ENCODE data around the gene CLSTN3.

CLSTN3 gene

DNA sequence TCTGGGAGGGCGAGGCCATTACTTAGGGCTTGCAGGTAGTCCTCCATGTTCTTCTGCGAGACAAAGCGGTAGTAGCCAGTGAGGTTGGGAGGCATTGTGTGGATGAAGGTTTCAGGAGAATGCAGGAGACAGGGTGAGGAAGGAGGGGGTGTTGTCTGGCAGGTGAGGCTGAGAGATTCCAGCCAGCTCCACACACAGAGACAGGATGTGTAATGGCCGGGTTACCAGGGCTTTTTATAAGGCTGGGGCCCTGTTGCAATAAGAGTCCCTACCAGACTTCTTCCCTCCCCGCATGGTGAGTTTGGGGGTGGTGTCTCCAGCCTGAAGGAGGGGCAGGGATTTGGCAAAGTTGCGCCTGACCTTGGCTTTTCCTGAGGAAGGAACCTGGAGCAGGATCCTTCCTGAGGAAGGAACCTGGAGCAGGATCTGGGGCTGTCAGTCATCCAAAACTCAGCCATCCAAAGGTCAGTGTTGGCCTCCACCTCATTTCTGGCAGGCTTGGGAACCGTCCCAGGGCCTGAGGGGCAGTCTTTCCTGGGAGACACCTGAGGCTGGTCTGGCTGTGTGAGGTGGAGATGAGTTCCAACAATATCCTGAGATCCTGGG, 1.4 kb upstream of the CLSTN3 start, which contains the start of gene RBP5:
Gene RBP5 (minus strand): TSS at position 209 of the 606 bp plus-strand sequence. CDS start 114 bp downstream, at position 95.
- DNase-seq = no peak

DNA sequence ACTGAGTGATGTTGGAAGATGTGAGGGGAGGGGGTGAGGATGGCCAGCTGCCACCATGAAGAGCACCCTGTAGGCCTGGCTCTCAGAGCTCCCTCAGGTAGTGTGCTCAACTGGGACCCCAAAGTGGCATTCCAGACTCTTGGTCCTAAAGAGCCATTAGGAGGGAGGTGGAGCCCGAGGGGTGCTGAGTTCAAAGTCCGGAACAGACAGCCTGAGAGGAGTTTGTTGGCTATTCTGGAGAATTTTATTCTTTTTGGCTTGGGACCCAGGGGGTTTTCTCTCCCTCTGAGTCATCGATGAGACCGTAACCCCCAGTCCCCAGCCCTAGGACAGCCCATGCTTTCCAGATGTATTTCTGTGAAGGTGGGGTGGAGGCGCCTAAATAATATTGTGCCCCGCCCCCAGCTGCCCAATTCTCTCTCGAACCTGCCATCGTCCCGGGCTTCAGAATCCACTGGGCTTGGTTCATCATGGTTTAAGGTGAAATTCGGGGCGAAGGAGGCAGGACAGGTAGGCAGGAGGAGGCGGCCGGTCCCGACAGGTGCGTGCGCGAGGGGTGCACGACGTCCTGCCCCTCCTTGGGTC, 792 bp upstream of the CLSTN3 start:
- DNase-seq = no peak

DNA sequence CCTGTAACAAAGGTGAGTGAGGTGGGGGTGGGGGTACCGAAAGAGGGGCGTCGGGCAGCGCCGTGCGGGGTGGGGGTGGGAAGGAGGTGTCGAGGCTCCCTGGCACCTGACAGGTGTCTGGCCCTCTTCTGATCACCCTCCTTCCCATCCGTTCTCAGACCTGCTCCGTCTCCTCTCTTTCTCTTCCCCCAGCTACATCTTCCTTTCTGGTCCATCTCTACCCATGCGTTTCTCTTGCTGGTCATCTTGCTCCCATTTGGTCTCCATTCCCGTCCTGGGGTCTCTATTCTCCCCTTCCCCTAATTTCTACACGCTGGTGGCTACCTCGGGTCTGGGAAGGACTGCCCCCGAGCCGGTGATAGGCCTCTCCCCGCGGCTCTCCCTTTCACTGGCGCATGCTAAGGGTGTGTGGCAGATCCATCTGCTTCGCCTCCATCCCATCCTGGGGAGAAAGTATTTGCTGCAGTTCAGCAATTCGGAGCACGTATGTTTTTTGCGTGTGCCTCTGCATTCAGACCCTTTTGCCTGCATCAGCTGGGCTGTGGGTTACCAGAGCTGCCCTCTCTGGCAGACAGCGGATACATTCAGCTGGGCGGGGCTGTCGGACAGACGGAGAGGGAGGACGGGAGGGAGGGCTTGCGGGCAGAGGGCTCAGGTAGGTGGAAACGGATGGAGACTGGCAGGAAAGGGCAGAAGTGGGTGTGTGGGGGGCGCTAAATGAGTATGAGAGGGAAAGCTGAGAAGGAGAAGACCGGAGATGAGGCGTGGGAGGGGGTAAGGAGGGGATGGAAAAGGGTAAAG, 730 bp downstream of the CLSTN3 start:
- DNase-seq = peak; percentile 20

DNA sequence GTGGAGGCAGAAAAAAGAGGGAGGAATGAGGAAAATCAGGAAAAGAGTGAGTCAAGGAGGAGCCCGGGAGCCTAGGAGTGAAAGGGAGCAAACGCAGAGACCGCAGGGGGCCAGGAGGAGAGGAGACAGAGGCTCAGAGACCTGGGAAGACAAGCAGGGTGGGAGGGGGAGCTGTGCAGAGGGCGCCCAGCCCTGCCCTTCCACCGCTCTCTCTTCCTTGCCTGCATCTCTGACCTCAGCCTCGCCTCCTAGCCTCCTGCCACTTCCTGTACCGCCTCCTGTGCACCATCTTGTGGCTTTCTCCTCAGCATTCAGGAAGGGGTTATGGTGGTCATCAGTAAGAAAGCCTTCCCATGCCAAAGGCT, 1.3 kb downstream of the CLSTN3 start:
- DNase-seq = no peak

DNA sequence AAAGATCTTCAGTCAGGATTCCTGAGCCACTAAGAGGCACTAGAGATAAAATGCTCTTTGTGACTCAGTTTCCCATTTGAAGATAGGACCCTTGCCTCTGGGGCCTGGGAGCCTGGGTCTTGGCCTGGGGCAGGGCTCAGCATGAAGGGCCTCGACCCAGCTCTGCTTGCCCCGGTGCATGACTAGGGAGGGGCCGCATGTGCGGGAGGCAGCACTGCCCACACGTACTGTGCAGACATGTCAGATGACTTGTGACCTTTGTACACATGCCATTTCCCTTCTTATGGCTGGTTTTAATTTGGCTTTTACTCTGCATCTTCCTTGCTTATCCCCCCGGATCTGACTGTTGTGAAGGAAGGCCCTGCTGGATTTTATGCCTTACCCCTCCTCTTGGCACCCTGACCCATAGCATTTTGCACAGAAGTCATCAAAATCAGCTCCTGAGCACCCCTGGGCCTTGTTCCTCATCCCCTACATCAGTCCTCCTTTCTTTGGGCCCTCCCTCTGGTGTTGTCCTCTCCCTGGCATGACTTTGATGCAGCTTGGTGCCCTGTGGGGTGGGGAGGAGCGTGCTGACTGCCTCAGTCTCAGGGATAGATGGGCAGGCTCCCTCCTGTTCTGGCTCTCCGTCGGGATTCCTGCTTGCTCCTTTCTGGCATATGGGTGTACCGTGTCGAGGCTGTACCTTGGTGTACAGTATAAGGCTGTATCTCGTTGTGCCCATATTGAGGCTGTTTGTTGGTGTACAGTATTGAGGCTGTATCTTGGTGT, 4.4 kb downstream of the CLSTN3 start:
- DNase-seq = no peak

DNA sequence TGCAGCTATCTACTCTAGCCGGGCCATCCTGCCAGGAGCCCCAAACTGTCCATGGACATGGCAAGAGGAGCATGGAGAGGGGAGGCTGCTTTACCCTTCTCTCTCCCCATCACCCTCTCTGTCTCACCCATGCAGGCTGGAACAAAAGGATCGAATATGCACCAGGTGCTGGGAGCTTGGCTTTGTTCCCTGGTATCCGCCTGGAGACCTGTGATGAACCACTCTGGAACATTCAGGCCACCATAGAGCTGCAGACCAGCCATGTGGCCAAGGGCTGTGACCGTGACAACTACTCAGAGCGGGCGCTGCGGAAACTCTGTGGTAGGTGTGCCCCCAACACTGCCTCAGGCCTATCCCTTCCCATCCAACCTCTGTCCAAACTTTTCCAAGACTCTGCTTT, 5.9 kb downstream of the CLSTN3 start:
- no peak for DNase-seq

DNA sequence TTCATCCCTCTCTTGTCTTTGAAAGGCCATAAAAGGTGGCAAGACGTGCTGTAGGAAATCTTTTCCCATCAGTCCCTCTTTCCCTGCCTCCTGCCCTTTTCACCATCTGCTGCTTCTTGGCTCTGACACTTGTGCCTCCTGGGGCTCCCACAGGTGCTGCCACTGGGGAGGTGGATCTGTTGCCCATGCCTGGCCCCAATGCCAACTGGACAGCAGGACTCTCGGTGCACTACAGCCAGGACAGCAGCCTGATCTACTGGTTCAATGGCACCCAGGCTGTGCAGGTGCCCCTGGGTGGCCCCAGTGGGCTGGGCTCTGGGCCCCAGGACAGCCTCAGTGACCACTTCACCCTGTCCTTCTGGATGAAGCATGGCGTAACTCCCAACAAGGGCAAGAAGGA, 6.5 kb downstream of the CLSTN3 start:
- no peak for DNase-seq

DNA sequence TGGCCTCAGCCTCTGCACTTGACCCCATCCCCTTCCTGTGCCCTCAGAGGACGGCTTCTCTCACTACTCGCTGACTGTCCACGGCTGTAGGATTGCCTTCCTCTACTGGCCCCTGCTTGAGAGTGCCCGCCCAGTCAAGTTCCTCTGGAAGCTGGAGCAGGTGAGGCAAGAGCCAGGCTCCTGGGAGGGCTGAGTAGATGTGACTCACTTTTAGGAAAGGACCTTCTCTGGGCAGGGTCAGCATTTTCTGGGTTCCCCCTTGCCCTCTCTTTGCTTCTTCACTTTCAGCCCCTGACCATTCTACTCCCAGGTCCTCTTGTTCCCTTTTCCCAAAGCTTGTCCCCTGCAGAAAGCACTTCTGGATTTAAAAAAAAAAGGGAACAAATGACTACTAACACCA, 7.7 kb downstream of the CLSTN3 start:
- no peak for DNase-seq

DNA sequence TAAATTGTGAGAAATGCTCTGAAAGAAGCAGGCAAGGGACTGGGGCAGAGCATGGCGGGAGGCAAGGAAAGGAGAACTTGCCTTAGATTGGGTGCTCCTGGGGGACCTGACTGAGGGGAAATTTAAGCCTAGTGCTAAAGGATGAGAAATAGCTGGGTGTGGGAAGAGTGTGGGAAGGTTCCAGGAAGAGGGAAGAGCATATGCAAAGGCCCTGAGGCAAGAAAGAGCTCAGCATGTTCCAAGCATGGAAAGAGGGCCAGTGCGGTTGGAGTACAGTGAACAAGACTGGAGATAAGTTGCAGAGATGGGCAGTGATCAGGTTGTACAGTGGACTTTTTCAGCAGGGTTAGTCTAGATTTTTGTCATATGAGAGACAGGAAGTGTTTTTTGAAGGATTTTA, 9.0 kb downstream of the CLSTN3 start:
- DNase-seq = no peak

DNA sequence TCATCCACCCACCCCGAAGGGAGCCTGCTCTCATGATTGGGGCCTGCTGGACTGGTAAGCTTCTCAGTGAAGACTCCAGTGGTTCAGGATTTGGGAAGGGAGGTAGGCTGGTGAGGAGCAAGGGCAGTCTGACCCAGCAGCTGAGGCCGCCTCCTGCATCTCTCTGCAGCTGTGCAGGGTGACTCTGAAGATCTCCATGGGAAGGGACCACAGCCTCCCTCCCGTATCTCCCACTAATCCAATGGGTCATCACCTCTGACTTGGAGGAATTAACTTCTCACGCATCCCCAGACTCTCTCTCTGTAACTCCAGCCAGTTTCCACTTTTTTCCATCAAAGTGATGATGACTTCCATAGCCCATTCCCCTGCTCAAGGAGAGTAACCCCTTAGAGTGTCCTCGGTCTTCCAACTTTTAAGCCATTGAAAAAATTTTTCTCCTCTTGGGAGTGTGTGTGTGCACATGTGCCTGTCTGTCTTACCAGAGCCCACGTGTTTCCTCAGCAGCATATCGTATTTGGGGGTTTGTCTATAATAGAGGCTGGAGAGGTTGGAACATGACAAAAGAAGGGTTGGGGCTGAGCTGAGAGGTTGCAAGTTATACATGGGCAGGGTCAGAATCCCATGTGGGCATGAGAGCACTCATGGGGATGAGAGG, 11.3 kb downstream of the CLSTN3 start:
- DNase-seq = no peak

DNA sequence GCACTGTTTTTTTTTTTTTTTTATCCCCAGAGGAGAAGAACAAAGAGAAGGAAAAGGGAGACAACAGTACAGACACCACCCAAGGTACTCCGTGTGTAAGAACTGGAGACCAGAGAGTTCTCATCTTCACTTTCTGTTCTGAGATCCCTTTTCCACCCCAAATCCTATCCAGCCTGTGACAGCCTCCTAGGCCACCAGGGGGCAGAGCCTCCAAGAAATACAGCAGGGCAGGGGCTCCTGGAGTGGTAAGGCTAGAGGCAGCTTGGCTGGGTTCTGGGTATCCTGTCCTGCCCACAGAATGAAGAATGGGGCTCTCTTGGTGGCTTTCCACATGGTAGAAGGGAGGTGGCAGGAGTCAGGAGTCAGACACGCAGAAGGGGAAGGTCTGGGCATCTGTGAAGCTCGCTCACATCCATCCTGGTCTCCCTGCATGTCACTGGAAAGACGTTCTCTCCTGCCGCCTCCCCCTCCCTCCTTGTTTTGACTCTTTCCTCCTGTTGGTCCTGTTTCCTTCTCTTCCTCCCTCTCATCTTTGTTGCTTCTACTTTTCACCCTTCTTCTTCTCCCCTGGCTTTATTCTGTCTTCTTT, 12.0 kb downstream of the CLSTN3 start:
- peak; percentile 5 for DNase-seq

DNA sequence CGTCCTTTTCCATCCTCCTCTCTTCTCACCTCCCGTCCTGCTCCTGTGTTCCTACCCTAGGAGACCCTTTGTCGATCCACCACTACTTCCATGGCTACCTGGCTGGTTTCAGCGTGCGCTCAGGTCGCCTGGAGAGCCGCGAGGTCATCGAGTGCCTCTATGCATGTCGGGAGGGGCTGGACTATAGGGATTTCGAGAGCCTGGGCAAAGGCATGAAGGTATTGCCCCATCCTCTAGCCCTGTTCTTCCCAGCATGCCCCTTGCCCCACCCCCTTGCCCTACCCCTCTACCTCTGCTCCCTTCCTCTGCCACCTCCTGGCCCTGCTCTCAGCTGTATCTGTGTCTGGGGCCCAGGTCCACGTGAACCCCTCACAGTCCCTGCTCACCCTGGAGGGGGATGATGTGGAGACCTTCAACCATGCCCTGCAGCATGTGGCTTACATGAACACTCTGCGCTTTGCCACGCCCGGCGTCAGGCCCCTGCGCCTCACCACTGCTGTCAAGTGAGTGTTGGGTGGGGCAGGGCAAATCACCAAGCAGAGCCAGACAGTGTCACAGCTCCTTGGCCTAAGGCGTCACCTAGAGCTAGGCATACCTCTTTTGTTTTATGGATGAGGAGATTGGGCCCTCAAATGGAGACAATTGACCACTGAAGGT, 12.8 kb downstream of the CLSTN3 start:
- no peak for DNase-seq

DNA sequence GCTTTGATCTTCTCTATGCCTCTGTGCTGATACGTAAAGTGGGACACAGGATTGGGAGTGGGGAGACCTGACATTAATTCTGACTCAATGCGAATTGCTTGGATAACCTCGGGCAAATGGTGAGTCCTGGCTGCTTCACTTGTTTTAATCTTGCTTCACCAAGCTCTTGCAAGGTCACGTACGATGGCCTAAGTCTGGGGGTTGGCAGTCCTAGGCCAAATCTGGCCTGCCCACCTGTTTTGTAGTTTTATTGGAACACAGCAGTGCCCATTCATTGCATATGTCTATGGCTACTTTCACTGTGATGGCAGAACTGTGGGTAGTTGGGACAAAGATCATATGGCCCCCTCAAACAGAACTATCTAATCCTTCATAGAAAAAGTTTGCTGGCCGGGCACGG, 13.4 kb downstream of the CLSTN3 start:
- no peak for DNase-seq

DNA sequence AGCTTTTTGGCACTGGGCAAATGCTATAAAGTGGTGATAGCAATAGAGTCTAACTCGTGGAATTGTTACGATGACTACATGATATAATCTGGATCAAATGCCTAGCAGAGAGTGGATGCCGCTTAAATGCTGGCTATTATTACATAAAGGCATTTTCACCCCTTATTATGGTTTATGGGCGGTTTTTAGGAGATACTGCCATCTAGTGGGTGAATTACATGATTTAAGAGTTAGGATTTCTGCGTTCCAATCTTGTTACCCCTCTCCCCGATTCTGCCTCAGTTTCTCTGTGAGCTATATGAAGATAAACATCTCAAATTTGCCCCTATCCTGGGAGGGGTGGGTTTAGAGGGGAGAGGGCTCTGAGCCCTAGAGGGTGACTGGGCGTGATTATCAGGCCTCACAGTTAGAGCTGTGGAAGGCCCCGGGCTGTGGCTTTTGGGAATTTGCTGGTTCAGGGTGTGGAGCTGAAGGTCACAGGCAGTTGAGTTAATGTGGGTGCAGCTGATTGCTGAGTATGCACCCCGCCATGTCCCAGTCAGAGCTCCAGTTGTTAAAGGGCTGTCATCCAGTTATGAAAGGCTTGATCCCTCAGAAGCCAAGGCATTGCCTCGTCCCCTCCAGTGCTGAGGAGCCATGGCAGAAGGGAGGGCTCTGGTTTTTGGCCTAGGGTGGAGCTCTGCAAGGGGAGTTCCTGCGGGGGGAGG, 14.4 kb downstream of the CLSTN3 start:
- peak; percentile 32 for DNase-seq

DNA sequence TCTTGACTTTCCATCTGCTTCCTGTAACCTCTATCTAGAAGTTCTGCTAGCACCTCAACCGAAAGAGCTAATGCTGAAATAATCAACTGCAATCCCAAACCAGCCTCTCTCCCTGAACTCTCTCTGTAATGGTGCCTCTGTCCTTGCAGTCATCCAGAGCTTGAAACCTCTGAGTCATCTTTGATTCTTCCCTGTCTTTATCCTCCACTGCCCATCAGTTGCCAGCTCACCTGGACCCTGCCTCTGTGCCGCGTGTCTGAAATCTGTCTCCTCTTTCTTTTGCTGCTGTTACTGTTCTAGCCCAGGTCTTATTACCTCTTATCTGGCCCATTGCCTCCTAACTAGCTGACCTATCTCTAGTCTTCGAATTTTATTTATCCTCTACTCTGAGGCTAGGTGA, 15.5 kb downstream of the CLSTN3 start:
- DNase-seq = no peak

DNA sequence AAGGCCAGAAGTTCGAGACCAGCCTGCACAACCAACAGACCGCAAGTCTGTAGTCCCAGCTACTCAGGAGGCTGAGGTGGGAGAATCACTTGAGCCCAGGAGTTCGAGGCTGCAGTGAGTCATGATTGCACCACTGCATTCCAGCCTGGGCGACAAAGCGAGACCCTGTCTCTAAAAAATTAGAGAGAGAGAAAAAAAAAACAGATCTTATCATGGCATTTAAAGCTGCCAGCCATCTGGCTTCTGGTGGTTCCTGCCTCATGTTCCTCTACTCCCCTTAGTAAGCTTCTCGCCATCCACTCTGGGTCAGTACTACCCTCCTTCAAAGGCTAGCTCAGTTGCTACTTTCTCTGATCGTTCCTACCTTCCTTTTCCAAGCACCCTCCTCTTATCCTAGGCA, 16.1 kb downstream of the CLSTN3 start:
- DNase-seq = no peak

DNA sequence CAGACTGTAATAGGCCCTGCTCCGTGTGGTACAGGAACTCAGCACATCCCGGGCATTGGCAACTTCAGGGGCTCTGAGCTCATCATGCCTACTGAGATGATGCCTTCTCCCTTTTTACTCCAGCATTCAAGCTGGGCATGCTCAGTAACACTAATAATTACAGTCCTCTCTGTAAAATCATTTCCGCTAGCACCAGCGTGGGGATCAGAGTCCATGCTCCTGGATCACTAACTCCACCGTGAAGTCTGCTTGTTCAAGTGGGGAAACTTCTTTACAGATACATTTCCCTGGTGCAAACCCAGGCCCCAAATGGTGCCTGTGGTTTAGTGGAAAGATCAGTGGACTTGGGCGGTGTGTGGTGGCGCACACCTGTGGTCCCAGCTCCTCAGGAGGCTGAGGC, 16.7 kb downstream of the CLSTN3 start:
- DNase-seq = no peak

DNA sequence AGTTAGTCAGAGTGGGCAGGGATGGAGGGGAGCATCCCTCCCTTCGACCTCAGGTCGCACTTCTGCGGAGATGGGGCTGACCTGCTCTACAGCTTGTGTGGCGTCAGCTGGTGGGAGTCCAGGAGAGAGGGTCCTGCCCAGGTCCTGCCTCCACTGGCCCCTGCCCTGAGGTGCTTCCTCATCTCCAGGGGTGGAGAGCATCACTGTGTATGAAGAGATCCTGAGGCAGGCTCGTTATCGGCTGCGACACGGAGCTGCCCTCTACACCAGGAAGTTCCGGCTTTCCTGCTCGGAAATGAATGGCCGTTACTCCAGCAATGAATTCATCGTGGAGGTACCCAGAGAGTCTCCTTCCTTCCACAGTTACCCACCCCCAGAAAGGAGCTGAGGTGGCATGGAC, 20.2 kb downstream of the CLSTN3 start:
- no peak for DNase-seq

DNA sequence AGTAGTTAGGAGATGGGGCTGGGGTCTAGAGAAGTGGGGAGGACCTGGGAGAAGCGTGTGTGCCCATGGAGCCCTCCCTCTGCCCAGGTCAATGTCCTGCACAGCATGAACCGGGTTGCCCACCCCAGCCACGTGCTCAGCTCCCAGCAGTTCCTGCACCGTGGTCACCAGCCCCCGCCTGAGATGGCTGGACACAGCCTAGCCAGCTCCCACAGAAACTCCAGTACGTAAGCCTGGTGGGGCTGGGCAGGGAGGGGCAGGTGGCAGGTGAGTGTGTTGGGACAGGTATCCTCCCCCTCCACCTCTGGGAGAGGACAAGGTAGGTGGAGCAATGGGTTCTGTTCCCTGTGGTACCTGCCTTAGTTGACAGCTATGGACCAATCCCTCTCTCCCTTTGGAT, 20.7 kb downstream of the CLSTN3 start:
- no peak for DNase-seq

DNA sequence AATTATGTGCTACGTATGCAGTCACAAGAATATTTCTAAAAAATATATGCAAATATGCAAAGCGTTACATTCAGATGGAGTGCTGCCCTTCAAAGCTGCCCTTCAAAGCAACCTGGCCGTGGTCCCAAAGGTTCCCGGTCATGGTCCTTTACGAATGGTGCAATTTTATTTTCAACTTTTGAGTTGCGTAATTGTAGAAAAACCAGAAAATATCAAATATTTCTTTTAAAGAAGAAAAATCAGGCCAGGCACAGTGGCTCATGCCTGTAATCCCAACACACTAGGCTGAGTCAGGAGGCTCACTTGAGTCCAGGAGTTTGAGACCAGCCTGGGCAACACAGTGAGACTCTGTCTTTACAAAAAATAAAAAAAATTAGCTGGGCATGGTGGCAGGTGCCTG, 21.4 kb downstream of the CLSTN3 start:
- DNase-seq = no peak

DNA sequence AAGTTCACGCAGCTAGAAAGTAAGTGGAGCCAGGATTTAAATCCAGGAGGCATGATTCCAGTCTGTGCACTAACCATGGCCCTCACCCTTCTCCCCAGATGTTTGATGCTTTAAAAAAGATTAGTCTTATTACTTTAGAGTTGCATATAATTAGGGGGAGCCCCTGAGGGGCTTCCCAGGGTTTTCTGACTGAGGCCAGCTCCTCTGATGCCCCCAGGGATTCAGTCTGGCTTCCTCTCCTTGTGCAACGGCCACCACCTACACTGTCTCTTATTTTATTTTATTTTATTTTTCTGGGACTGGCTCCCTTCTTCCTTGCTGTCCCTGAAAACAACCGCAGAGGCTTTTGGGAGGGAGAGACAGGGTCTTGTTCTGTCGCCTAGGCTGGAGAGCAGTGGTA, 22.6 kb downstream of the CLSTN3 start:
- no peak for DNase-seq

DNA sequence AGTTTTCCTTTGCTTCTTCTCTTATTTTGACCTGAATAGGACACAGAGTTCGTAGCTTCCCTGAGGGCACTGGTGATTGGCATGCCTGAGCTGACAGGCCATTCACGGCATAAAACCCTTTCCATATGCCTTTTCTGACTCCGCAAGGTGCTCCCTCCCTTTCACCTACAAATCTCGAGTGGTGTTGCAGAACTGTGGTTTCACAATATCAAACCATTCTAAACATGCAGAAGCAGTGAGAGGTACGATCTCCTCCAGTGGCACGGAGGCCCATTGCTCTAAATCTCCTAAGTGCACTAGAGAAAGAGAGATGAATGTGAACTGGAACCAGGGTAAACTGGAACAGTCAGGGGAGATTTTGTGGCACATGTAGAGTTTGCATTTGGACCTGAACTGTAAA, 23.9 kb downstream of the CLSTN3 start:
- DNase-seq = no peak

Measured in NCI-H526 treated with DMSO at 0.1 percent for 48 hours (cell line).